ENCODE measurements around the gene CFAP43.

DNA sequence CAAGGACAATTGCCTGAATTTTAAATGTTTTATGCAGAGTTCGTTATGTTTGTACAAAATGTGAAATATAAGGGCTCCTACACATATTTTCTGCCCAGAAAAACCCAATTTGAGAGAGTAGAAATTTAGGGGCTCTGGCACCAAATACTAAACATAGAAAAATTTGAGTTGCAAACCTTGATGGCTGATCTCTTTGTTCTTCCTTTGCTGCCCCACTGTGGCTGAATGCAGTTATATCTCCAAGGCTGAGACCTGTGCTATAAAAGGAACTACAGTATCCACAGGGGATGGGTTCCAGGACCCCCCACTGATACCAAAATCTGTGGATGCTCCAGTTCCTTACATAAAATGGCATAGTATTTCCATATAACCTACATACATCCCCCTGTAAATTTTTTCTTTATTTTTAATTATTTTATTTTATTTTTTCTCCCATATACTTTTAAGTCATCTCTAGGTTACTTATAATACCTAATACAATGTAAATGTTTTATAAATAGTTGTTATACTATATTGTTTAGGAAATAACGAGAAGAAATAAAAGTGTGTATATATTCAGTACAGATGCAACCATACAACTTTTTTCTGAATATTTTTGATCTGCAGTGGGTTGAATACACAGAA, 22.5 kb downstream of the CFAP43 start:
- TF ChIP-seq POLR2AphosphoS5 (IDR thresholded peaks at IDR 0.05; ENCODE audit: low read depth, low read length) (no peak), TAF1 (IDR thresholded peaks at IDR 0.05; ENCODE audit: borderline replicate concordance, insufficient read depth, low read length) (no peak), FOXP2 (optimal IDR thresholded peaks at IDR 0.05; ENCODE audit: borderline replicate concordance, extremely low read depth, extremely low read length, insufficient read depth) (no peak)

All from PFSK-1 (cell line).